Measurements from ENCODE around the gene H2AZ1.

The H2AZ1 gene

DNA sequence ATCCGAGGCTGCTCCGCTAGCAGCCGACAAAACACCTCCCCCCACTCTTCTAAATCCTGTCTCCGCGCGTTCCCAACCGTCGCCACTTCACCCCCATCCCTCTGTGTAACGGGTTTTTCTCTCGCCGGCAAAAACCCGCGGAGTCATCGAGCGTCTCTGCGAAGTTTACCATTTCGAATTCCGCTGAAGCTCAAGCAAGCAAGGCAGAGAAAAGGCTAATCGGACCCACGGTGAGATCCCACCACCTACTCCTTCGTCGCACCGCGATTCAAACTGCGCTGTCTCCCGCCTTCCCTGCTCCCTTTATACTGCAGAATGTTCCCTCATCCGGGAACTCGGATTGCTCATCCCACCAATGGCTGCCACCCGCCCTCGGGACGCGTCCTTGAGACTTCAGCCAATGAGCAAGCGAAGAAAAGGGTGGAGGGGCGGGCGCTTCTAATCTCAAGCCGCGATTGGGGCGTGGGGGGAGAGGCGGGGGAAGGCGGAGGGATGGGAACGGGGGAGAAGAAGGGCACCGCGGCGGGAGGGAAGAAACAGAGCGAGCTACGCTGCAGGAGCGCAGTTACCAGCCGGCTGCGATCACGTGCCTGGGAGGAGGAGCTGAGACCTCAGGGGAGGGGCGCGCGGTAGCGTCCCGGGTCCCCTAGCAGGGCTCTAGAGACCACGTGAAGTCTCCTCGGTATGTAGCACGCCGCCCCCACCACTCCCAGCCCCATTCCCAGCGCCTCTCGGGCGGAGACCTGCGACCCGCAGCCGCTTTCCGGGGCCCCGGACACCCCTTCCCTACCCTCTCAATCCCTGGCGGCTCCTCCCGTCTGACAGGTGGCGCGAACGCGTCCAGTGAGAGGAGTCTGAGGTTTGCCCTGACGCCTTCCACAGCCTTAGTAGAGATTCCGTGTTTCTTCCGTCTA, at the start of gene H2AZ1:
TSS of gene H2AZ1 (minus strand) at position 277 of the 914 bp plus-strand sequence. CDS start at position 172, 105 bp downstream.
- peak; percentile 95 to 99 for DNase-seq (ENCODE audit: low read depth in 1 of 2, low spot score in 1 of 2)
- in situ Hi-C loops (cut with HindIII; ENCODE audit: low pct_unique_long_range_greater_than_20kb, low sequenced_read_pairs): no loop called here
- TF ChIP-seq JUND (IDR thresholded peaks at IDR 0.05; ENCODE audit: low read depth): no peak

DNA sequence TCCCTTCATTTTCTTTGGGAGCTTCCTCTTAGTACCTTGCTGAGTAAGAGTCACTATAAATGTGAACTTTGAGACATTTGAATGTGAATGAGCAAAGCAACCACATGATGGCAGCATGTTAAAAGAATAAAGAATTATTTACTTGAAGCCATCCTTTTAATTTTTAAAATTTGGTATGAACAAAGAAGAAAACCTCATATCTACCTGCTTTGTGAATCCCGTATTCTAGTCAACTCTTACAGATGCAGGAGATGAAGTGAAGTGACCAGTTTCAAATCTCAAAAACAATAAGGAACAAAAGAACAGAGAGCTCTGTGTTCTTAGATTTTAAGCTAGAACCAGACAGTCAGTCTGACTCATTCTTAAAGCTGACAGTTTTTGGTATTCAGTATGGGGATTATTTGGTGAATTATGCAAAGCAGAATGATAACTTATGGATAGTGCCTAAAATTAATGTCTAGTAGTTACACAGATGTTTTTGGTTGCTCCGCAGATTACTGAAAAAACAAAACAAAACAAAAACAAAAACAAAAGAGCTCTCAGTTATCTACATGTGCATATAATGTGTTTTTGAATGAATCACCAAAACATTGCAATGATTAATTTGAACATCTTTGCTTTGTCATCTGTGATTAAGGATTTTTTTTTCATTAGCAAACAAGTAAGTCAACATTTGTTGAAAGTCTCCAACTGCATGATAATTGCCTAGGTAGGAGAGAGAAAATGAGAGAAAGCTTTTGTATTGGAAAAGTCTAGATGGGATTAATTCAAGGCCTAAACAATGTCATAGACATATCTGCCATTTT, 48.2 kb upstream of the H2AZ1 start:
- in situ Hi-C loops (cut with HindIII; ENCODE audit: low pct_unique_long_range_greater_than_20kb, low sequenced_read_pairs): no loop called here
- peak; percentile 28 to 49 for DNase-seq (ENCODE audit: low read depth in 1 of 2, low spot score in 1 of 2)
- TF ChIP-seq JUND (IDR thresholded peaks at IDR 0.05; ENCODE audit: low read depth): no peak

GRCh38 chr4:99991741-99992140, 41.7 kb upstream of the H2AZ1 start:
- TF ChIP-seq JUND (IDR thresholded peaks at IDR 0.05; ENCODE audit: low read depth): no peak
- DNase-seq (ENCODE audit: low read depth in 1 of 2, low spot score in 1 of 2): no peak
- in situ Hi-C loops (cut with HindIII; ENCODE audit: low pct_unique_long_range_greater_than_20kb, low sequenced_read_pairs): no loop called here

GRCh38 chr4:99987681-99988080, 37.6 kb upstream of the H2AZ1 start:
- in situ Hi-C loops (cut with HindIII; ENCODE audit: low pct_unique_long_range_greater_than_20kb, low sequenced_read_pairs): no loop called here
- DNase-seq (ENCODE audit: low read depth in 1 of 2, low spot score in 1 of 2): no peak
- no peak for TF ChIP-seq JUND (IDR thresholded peaks at IDR 0.05; ENCODE audit: low read depth)

DNA sequence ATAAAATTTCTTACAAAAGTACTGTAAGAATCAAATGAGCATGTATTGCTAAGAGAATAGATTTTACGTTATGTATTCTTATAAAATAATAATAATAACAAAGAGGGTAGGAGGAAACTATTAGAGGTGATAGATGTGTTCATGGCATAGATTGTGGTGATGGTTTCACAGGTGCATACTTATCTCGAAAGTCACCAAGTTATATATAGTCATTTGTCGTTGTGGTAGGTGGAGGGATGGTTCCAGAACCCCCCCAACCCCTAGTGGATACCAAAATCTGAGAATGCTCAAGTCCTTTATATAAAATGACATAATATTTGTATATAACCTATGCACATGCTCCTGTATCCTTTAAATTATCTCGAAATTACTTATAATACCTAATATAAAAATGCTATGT, 36.7 kb upstream of the H2AZ1 start:
- no peak for DNase-seq (ENCODE audit: low read depth in 1 of 2, low spot score in 1 of 2)
- TF ChIP-seq JUND (IDR thresholded peaks at IDR 0.05; ENCODE audit: low read depth): no peak
- in situ Hi-C loops (cut with HindIII; ENCODE audit: low pct_unique_long_range_greater_than_20kb, low sequenced_read_pairs): no loop called here

DNA sequence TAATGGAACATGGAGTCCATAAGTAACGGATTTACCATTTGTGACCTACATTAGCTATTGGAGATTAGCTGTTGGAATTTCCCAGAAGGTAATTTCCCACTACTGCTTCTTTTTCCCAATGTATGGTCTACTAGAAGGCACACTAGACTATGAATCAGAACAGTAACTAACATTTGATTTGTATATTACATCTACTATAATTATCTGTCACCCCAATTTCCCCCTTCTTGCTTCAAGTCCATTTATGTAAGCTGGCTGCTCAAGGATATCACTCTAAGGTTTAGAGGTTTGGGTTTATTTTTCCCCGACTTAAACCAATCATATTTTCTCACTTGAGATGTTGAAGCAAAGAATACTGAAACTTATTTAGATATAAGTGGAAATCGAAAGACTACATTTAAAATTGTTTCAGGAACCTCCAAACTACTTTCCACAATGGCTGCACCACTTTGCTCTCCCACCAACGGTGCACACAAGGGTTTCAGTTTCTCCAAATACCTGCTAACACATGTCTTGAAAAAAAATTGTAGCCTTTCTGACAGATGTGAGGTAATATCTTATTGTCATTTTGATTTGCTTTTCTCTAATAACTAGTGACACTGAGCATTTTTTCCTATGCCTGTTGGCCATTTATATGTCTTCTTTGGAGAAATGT, 33.3 kb upstream of the H2AZ1 start:
- TF ChIP-seq JUND (IDR thresholded peaks at IDR 0.05; ENCODE audit: low read depth): no peak
- DNase-seq (ENCODE audit: low read depth in 1 of 2, low spot score in 1 of 2): no peak
- in situ Hi-C loops (cut with HindIII; ENCODE audit: low pct_unique_long_range_greater_than_20kb, low sequenced_read_pairs): no loop called here

- DNase-seq (ENCODE audit: low read depth in 1 of 2, low spot score in 1 of 2): no peak
- in situ Hi-C loops (cut with HindIII; ENCODE audit: low pct_unique_long_range_greater_than_20kb, low sequenced_read_pairs): no loop called here
- TF ChIP-seq JUND (IDR thresholded peaks at IDR 0.05; ENCODE audit: low read depth): no peak
These were observed 29.8 kb upstream of the H2AZ1 start for GRCh38 chr4:99979872-99980271.

DNA sequence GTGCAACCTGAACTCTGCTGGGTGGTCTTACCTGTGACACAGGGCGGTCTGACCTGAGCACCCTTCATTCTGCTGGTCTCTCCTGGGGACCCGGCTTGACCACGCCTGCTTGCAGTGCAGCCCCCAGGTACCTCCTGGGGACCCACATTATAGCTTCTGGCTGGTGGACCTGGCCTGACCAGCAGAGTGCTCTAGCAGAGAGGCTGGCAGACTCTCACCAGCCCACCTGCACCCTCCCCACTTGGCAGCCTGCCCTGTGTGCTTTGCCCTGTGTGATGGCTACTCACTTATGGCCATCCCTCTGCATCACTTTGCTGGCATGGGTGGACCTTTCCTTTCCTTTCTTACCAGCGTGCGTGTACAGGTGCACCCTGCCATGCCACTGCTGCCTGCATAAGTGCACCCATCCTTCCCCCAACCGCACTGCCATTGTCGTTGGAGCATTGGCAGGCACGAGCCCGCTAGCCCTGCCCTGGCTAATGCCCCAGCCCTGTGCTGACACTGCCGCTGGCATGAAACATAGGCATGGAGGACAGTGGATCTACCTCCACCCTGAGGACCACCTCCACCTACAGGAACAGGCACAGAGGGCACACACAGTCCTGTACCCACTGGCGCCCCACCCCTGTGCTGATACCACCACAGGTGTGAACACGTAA, 21.5 kb upstream of the H2AZ1 start:
- DNase-seq (ENCODE audit: low read depth in 1 of 2, low spot score in 1 of 2): no peak
- TF ChIP-seq JUND (IDR thresholded peaks at IDR 0.05; ENCODE audit: low read depth): no peak
- in situ Hi-C loops (cut with HindIII; ENCODE audit: low pct_unique_long_range_greater_than_20kb, low sequenced_read_pairs): no loop called here

- DNase-seq (ENCODE audit: low read depth in 1 of 2, low spot score in 1 of 2): no peak
- no peak for TF ChIP-seq JUND (IDR thresholded peaks at IDR 0.05; ENCODE audit: low read depth)
- in situ Hi-C loops (cut with HindIII; ENCODE audit: low pct_unique_long_range_greater_than_20kb, low sequenced_read_pairs): no loop called here
These were observed 18.3 kb upstream of the H2AZ1 start for GRCh38 chr4:99968330-99968729.

GRCh38 chr4:99966692-99967091, 16.6 kb upstream of the H2AZ1 start:
- no peak for DNase-seq (ENCODE audit: low read depth in 1 of 2, low spot score in 1 of 2)

GRCh38 chr4:99965674-99966350, 15.7 kb upstream of the H2AZ1 start:
- in situ Hi-C loops (cut with HindIII; ENCODE audit: low pct_unique_long_range_greater_than_20kb, low sequenced_read_pairs): no loop called here
- DNase-seq (ENCODE audit: low read depth in 1 of 2, low spot score in 1 of 2): no peak
- TF ChIP-seq JUND (IDR thresholded peaks at IDR 0.05; ENCODE audit: low read depth): no peak

More at GRCh38 chr4:99966692-99967091, 16.6 kb upstream of the H2AZ1 start:
- in situ Hi-C loops (cut with HindIII; ENCODE audit: low pct_unique_long_range_greater_than_20kb, low sequenced_read_pairs): no loop called here
- TF ChIP-seq JUND (IDR thresholded peaks at IDR 0.05; ENCODE audit: low read depth): no peak

DNA sequence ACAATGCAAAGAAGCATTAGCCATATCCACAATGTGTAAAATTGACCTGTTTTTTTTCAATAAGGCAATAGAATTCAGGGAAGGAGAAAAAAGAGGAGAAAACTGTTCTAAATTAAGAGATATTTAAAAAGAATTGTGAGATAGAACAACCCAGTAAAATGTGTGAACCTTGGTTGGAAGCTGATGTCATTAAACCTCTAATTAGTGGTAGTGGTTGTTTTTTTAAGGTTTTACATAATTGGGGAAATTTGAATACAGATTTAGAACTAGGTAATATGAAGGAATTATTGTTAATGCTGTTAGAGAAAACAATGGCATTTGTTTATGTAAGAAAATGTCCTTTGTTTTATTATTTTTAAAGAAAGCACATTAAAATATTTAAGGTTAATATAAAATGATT, 15.1 kb upstream of the H2AZ1 start:
- DNase-seq (ENCODE audit: low read depth in 1 of 2, low spot score in 1 of 2): no peak
- no peak for TF ChIP-seq JUND (IDR thresholded peaks at IDR 0.05; ENCODE audit: low read depth)
- in situ Hi-C loops (cut with HindIII; ENCODE audit: low pct_unique_long_range_greater_than_20kb, low sequenced_read_pairs): no loop called here

Measured in T47D (cell line).